H1 (cell line): Measurements from ENCODE around the gene CNNM3. TPM values are rescaled to one million over a fixed set of nuclear protein-coding genes. Genes with fewer than 3 reads are reported as not detected.

Experiments used
- CTCF ChIA-PET: fragments of 300-600 bp; sonication (Branson Sonifier 250); formaldehyde crosslinking; loops from one replicate; lab custom pipeline; 2021; ENCODE audit not compliant: partially characterized antibody; lab: Charles Lee
- POLR2A ChIA-PET: fragments of 300-600 bp; sonication (Branson Sonifier 250); formaldehyde crosslinking; loops from one replicate; lab custom pipeline; 2021; ENCODE audit warnings: inconsistent platforms; ENCODE audit not compliant: partially characterized antibody; lab: Charles Lee
- DNase-seq, 2 experiments: peaks; one replicate each; pipeline versions ENCODE4 v3.0.0 to v3.0.0-alpha.2; 2010 to 2022; ENCODE audit warnings: low spot score in 2 of 2, low read depth in 1 of 2, mixed read lengths in 1 of 2
- FAIRE-seq: peaks from 2 replicates; lab custom pipeline; 2011; peaks lifted over from hg19 to GRCh38; lab: Jason Lieb, UNC
- H2AFZ ChIP-seq: 2 replicates; pipeline ENCODE4 v1.8.1; 2012; ENCODE audit warnings: low read length, inconsistent platforms
- H2AK5ac ChIP-seq: 2 replicates; pipeline ENCODE4 v1.6.1; 2013; ENCODE audit warnings: low read depth, low read length
- H2BK120ac ChIP-seq: replicated peaks from 2 replicates; pipeline ENCODE3; 2013; ENCODE audit warnings: low read depth, low read length, inconsistent platforms
- H2BK12ac ChIP-seq: 2 replicates; pipeline ENCODE4 v1.6.1; 2013; ENCODE audit warnings: low read depth, low read length
- H2BK15ac ChIP-seq: 2 replicates; pipeline ENCODE4 v1.6.1; 2013; ENCODE audit warnings: low read length
- H2BK20ac ChIP-seq: 2 replicates; pipeline ENCODE4 v1.6.1; 2013; ENCODE audit warnings: low read length
- H2BK5ac ChIP-seq: 2 replicates; pipeline ENCODE4 v1.6.1; 2013; ENCODE audit warnings: low read depth, low read length
- H3K14ac ChIP-seq: 2 replicates; pipeline ENCODE4 v1.6.1; 2013; ENCODE audit warnings: inconsistent platforms; ENCODE audit not compliant: insufficient read length
- H3K18ac ChIP-seq: 2 replicates; pipeline ENCODE4 v1.6.1; 2013; ENCODE audit warnings: low read length; ENCODE audit errors: extremely low read depth
- H3K23ac ChIP-seq: 2 replicates; pipeline ENCODE4 v1.6.1; 2013; ENCODE audit warnings: inconsistent platforms; ENCODE audit not compliant: insufficient read length
- H3K23me2 ChIP-seq: 2 replicates; pipeline ENCODE4 v1.6.1; 2013; ENCODE audit warnings: low read depth, low read length
- H3K27ac ChIP-seq: 2 replicates; pipeline ENCODE4 v1.6.1; 2011; ENCODE audit warnings: low read depth, low read length, inconsistent platforms
- H3K27me3 ChIP-seq, 4 experiments: replicated peaks in 1 of 4; 1 replicate in 1 of 4; 2 replicates in 3 of 4; pipeline versions ENCODE4 v1.6.1 to v1.8.1; 2011 to 2013; ENCODE audit warnings: low read length in 3 of 4, mild to moderate bottlenecking in 3 of 4, inconsistent platforms in 2 of 4, mixed read lengths in 2 of 4, moderate library complexity in 1 of 4; ENCODE audit not compliant: control insufficient read depth in 3 of 4, insufficient read depth in 3 of 4; ENCODE audit errors: extremely low read depth in 1 of 4
- H3K36me3 ChIP-seq, 4 experiments: 2 replicates each; pipeline versions ENCODE4 v1.6.1 to v1.8.1; 2011 to 2013; ENCODE audit warnings: mild to moderate bottlenecking in 4 of 4, low read length in 3 of 4, moderate library complexity in 2 of 4, control low read depth in 1 of 4, inconsistent platforms in 1 of 4; ENCODE audit not compliant: insufficient read depth in 4 of 4, control insufficient read depth in 2 of 4
- H3K4ac ChIP-seq: replicated peaks from 2 replicates; pipeline ENCODE3; 2013; ENCODE audit warnings: low read length, low read depth, mixed read lengths, inconsistent platforms; ENCODE audit not compliant: insufficient read length
- H3K4me1 ChIP-seq, 4 experiments: replicated peaks in 1 of 4; 1 replicate in 1 of 4; 2 replicates in 3 of 4; pipeline versions ENCODE4 v1.6.1 to v1.8.1; 2011 to 2013; ENCODE audit warnings: low read length in 3 of 4, inconsistent platforms in 2 of 4, mixed read lengths in 1 of 4; ENCODE audit not compliant: insufficient read depth in 4 of 4, control insufficient read depth in 3 of 4
- H3K4me2 ChIP-seq, 2 experiments: 2 replicates each; pipeline versions ENCODE4 v1.6.1 to v1.8.1; 2011 to 2013; ENCODE audit warnings: low read depth in 2 of 2, low read length in 2 of 2, control low read depth in 1 of 2, inconsistent platforms in 1 of 2, mild to moderate bottlenecking in 1 of 2; ENCODE audit not compliant: insufficient read depth in 1 of 2
- H3K4me3 ChIP-seq, 4 experiments: fragments of 200-600, 300-600 bp in 1 of 4; sonication (generic), shearing (Covaris generic), sonication (Bioruptor Twin) in 1 of 4; 2 replicates each; pipeline versions ENCODE4 v1.5.1 to v1.8.1; 2011 to 2016; ENCODE audit warnings: low read length in 4 of 4, low read depth in 3 of 4, control low read depth in 2 of 4, inconsistent platforms in 2 of 4, mild to moderate bottlenecking in 2 of 4, mixed read lengths in 1 of 4, moderate library complexity in 1 of 4; ENCODE audit not compliant: insufficient read depth in 2 of 4; ENCODE audit errors: extremely low read depth in 1 of 4
- H3K56ac ChIP-seq: replicated peaks from 2 replicates; pipeline ENCODE3; 2013; ENCODE audit warnings: low read depth, mild to moderate bottlenecking, mixed read lengths, low read length, inconsistent platforms; ENCODE audit not compliant: insufficient read length
- H3K79me1 ChIP-seq: 2 replicates; pipeline ENCODE4 v1.6.1; 2013; ENCODE audit warnings: low read depth, low read length, control low read depth
- H3K79me2 ChIP-seq, 2 experiments: 2 replicates each; pipeline versions ENCODE4 v1.6.1 to v1.8.1; 2012 to 2013; ENCODE audit warnings: low read length in 2 of 2, mild to moderate bottlenecking in 2 of 2, inconsistent platforms in 1 of 2; ENCODE audit not compliant: insufficient read depth in 2 of 2, control insufficient read depth in 1 of 2
- H3K9ac ChIP-seq, 4 experiments: replicated peaks in 1 of 4; 1 replicate in 1 of 4; 2 replicates in 3 of 4; pipeline versions ENCODE4 v1.6.1 to v1.8.1; 2011 to 2013; ENCODE audit warnings: low read depth in 3 of 4, low read length in 3 of 4, control low read depth in 2 of 4, mild to moderate bottlenecking in 2 of 4, moderate library complexity in 2 of 4, inconsistent platforms in 1 of 4; ENCODE audit errors: extremely low read depth in 1 of 4
- H3K9me3 ChIP-seq, 2 experiments: 2 replicates each; pipeline versions ENCODE4 v1.6.1 to v1.8.1; 2012 to 2013; ENCODE audit warnings: mild to moderate bottlenecking in 2 of 2, moderate library complexity in 2 of 2, control low read depth in 1 of 2, inconsistent platforms in 1 of 2, low read depth in 1 of 2, low read length in 1 of 2, mixed read lengths in 1 of 2; ENCODE audit not compliant: insufficient read depth in 2 of 2
- H4K20me1 ChIP-seq, 2 experiments: replicated peaks in 1 of 2; 2 replicates each; pipeline versions ENCODE3 to v1.8.1; 2011 to 2013; ENCODE audit warnings: inconsistent platforms in 2 of 2, low read length in 2 of 2, mild to moderate bottlenecking in 1 of 2; ENCODE audit not compliant: insufficient read depth in 2 of 2, control insufficient read depth in 1 of 2
- H4K5ac ChIP-seq: 2 replicates; pipeline ENCODE4 v1.6.1; 2013; ENCODE audit warnings: low read length, low read depth, mixed read lengths, inconsistent platforms; ENCODE audit not compliant: insufficient read length
- H4K8ac ChIP-seq: 2 replicates; pipeline ENCODE4 v1.8.0; 2013; ENCODE audit warnings: mild to moderate bottlenecking, moderate library complexity, low read length, inconsistent platforms; ENCODE audit not compliant: insufficient read depth; ENCODE audit errors: extremely low read depth
- H4K91ac ChIP-seq: replicated peaks from 2 replicates; pipeline ENCODE3; 2013; ENCODE audit warnings: low read length, mixed read lengths, inconsistent platforms; ENCODE audit not compliant: insufficient read length
- BACH1 ChIP-seq: IDR thresholded peaks from 2 replicates; pipeline ENCODE4 v1.6.1; 2012; ENCODE audit warnings: low read length, improper control_type of control experiment
- CREB1 ChIP-seq: IDR thresholded peaks from 2 replicates; pipeline ENCODE4 v1.6.1; 2012; ENCODE audit warnings: inconsistent platforms
- GTF2F1 ChIP-seq: IDR thresholded peaks from 2 replicates; pipeline ENCODE4 v1.6.1; 2012; ENCODE audit warnings: low read depth, low read length, improper control_type of control experiment, borderline replicate concordance
- PHF8 ChIP-seq: fragments of 200-600 bp; sonication (generic); conservative IDR thresholded peaks from 2 replicates; pipeline ENCODE4 v1.7.1; 2012; ENCODE audit warnings: low read depth, mild to moderate bottlenecking, inconsistent platforms, low read length, moderate library complexity
- SIN3A ChIP-seq, 2 experiments: IDR thresholded peaks in 1 of 2; conservative IDR thresholded peaks in 1 of 2; 2 replicates each; pipeline ENCODE4 v1.6.1; 2011 to 2012; ENCODE audit warnings: low read length in 2 of 2, improper control_type of control experiment in 1 of 2, low read depth in 1 of 2, mild to moderate bottlenecking in 1 of 2
- SUZ12 ChIP-seq: fragments of 200-600 bp; sonication (generic); IDR thresholded peaks from 2 replicates; pipeline ENCODE4 v1.6.1; 2012; ENCODE audit warnings: mild to moderate bottlenecking, inconsistent platforms, low read length, moderate library complexity, mixed read lengths
- WGBS, 2 experiments: shearing (Covaris generic) in 1 of 2; methylation state at CpG; one replicate each; pipeline versions ENCODE4 v1.1.6 to v1.1.7; 2013 to 2015; ENCODE audit warnings: low lambda C conversion rate in 2 of 2, mixed read lengths in 2 of 2, inconsistent platforms in 1 of 2, low coverage in 1 of 2, missing lambda C conversion rate in 1 of 2; ENCODE audit not compliant: insufficient replicate concordance in 2 of 2, insufficient coverage in 1 of 2, insufficient read length in 1 of 2; ENCODE audit errors: extremely low coverage in 1 of 2, missing lambda C conversion rate in 1 of 2; 5-methylcytosine and 5-hydroxymethylcytosine counted together
- polyA plus RNA-seq, 7 experiments: library from polyadenylated mRNA; depleted of rRNA in 3 of 7; stranded (reverse) in 5 of 7; unstranded in 2 of 7; fragments of >200 nt in 5 of 7; fragments of 200-250 nt in 2 of 7; gene quantifications; 1 replicate in 5 of 7; 2 replicates in 1 of 7; 4 replicates in 1 of 7; pipeline versions ENCODE4 v1.2.1 to v1.2.3, GENCODE V29; 2011 to 2013; ENCODE audit warnings: missing spikeins in 2 of 7, mixed read lengths in 2 of 7
- total RNA-seq: library from RNA; stranded (reverse); fragmentation: NEBNext Ultra II Directional; extraction: Animal tissue kit (Norgen Biotek cat#: 25700); gene quantifications from 2 replicates; pipeline ENCODE4 v1.2.1, GENCODE V29; 2021

CNNM3 gene
- total and polyA plus RNA-seq, 2 of the 8 experiments (the other 6 are each of a cell fraction or from before 2014, with no cell fraction given): 29.1 to 29.2 TPM

DNA sequence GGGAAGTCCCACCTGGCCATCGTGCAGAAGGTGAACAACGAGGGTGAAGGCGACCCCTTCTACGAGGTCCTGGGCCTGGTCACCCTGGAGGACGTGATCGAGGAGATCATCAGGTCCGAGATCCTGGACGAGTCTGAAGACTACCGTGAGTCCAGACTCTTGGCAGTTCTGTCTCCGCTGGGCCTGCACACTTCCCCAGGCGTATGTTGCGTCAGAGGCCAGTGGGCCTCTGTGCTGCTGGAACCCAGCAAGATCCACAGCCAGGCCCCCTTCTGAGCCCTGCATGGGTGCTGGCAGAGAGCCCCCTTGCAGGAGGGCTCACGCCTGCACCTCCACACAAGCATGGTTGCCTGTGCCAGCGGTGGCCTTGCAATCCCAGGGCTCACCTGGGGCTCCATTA lies 9.0 kb downstream of the CNNM3 start:
- Histone ChIP-seq H2AK5ac (no peak overlapping the region), H4K5ac (no peak overlapping the region), H3K9me3 (no peaks in the 10 kb centered on the region), H3K4me2 (no peak overlapping the region), H3K79me1 (peaks cover 13% of the 10 kb centered on the region), H3K23ac (no peak overlapping the region), H2BK15ac (no peak overlapping the region), H2BK12ac (no peak overlapping the region), H4K8ac (no peak overlapping the region), H4K20me1 (peaks cover 7 to 31% of the 10 kb centered on the region in 2 experiments), H2AFZ (no peak overlapping the region), H2BK20ac (no peak overlapping the region), H2BK5ac (no peak overlapping the region), H3K4ac (no peak overlapping the region), H3K9ac (no peak overlapping the region), H3K14ac (no peak overlapping the region), H2BK120ac (no peak overlapping the region), H3K56ac (no peak overlapping the region), H3K27me3 (no peaks in the 10 kb centered on the region), H3K4me1 (peaks cover 0 to 7% (median 0%) of the 10 kb centered on the region in 4 experiments; a peak in 3 of 7 replicates), H3K36me3 (peaks cover 15 to 51% (median 28%) of the 10 kb centered on the region in 4 experiments), H3K27ac (no peak overlapping the region), H3K4me3 (no peak overlapping the region), H3K18ac (no peak overlapping the region), H4K91ac (no peak overlapping the region), H3K79me2 (peaks cover 0 to 45% of the 10 kb centered on the region in 2 experiments; a peak in 2 of 4 replicates), H3K23me2 (no peaks in the 10 kb centered on the region)
- ChIA-PET CTCF (interaction anchor here (1.0 to 1.7 kb wide), 4 partner anchors 8 to 62 kb away, joined by 4 to 5 read pairs (median 4); no protein-coding TSS in a partner anchor), POLR2A (interaction anchor here (1.1 to 2.1 kb wide), 3 partner anchors 9 to 20 kb away, joined by 3 to 5 read pairs (median 4); partner anchors contain the start of gene CNNM3)
- FAIRE-seq (no peak), DNase-seq (no peak)
- 94% methylated on average over 14 of the region's 14 CpGs; no CpG with 5 or more reads in 1 of the 2 experiments for WGBS, 2 experiments
- no peak for TF ChIP-seq BACH1
- TF ChIP-seq SUZ12: no peak
- TF ChIP-seq GTF2F1: no peak
- TF ChIP-seq SIN3A (conservative IDR thresholded peaks at IDR 0.05 in 1 of 2, IDR thresholded peaks at IDR 0.05 in 1 of 2; ENCODE audit: low read depth in 1 of 2, low read length in 2 of 2): no peak
- no peak for TF ChIP-seq CREB1
- no peak for TF ChIP-seq PHF8
